Measurements from ENCODE around the gene PROC. TPM values are rescaled to one million over a fixed set of nuclear protein-coding genes. Genes with fewer than 3 reads are reported as not detected.
A peak's percentile ranks its signal among the peaks of the same experiment; 100 is the strongest.

The PROC gene
- total and polyA plus RNA-seq, 2 of the 4 experiments (the other 2 are of a cell fraction), result 0.07 TPM; not detected in 1

DNA sequence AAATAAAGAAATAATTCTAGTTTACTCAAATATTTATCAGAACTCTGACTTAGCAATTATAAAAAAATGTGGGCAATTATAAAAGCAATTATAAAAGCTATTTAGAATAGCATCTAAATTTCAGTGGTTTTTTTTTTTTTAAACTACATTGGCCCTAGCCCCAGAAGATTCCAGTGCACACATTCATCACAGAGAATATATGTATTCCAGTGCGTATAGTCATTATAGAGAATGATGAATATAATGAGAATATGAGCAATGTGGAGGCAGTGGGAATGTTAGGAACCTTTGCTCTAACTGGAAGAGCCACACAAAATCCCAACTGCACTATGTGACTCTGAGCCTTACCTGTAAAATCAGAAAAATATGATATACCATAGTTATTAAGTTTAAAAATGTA lies 41.0 kb upstream of the PROC start:
- Histone ChIP-seq H2AFZ (replicated peaks; ENCODE audit: low read length, poor library complexity) (no peak overlapping the region), H3K23ac (ENCODE audit: low read depth, low read length) (no peak overlapping the region), H2BK5ac (ENCODE audit: low read depth, low read length, poor library complexity, severe bottlenecking) (no peak overlapping the region), H3K9ac (ENCODE audit: low read depth, low read length) (no peak overlapping the region), H3K9me3 (ENCODE audit: control insufficient read depth, insufficient read depth, low read length) (no peaks in the 10 kb centered on the region; the same call in none of the 2 replicates), H3K18ac (ENCODE audit: low read depth, low read length) (no peak overlapping the region), H4K91ac (ENCODE audit: insufficient read depth, low read depth, low read length) (no peak overlapping the region), H3K4me3 (ENCODE audit: insufficient read depth, low read depth, low read length) (no peak overlapping the region), H2BK20ac (ENCODE audit: low read depth, low read length) (no peak overlapping the region), H3K27ac (ENCODE audit: insufficient read depth, low read length) (no peak overlapping the region), H3K9me1 (ENCODE audit: insufficient read depth, low read length) (0 out of 2 replicates have a peak, but pooled peaks cover 2% of the 10 kb centered on the region), H3K36me3 (ENCODE audit: control insufficient read depth, insufficient read depth, low read length) (0 out of 2 replicates have a peak, but pooled peaks cover 2% of the 10 kb centered on the region), H2BK120ac (ENCODE audit: low read depth, low read length) (no peak overlapping the region), H4K5ac (ENCODE audit: low read depth, low read length) (no peak overlapping the region), H3K4me1 (ENCODE audit: control insufficient read depth, insufficient read depth, low read length) (no peaks in the 10 kb centered on the region; the same call in 1 of the 2 replicates), H3K14ac (replicated peaks; ENCODE audit: low read depth, low read length) (no peak overlapping the region), H3K4ac (ENCODE audit: low read depth, low read length) (no peak overlapping the region), H4K8ac (ENCODE audit: low read depth in 2 of 2, low read length in 2 of 2) (no peak overlapping the region), H3K27me3 (ENCODE audit: control insufficient read depth, insufficient read depth, low read length) (no peaks in the 10 kb centered on the region), H3K56ac (ENCODE audit: extremely low read depth, insufficient read depth, low read length) (no peak overlapping the region), H2AK5ac (ENCODE audit: low read depth, low read length) (no peak overlapping the region), H2AK9ac (replicated peaks; ENCODE audit: low read depth, low read length, poor library complexity) (no peak overlapping the region), H2BK15ac (ENCODE audit: low read depth, low read length) (no peak overlapping the region), H4K20me1 (ENCODE audit: insufficient read depth, low read length) (peaks cover 68% of the 10 kb centered on the region), H3K4me2 (ENCODE audit: low read depth, low read length) (no peak overlapping the region), H3K79me1 (ENCODE audit: low read depth in 1 of 2, low read length in 2 of 2) (peaks cover 12 to 73% of the 10 kb centered on the region in 2 experiments; a peak in 3 of 4 replicates)
- DNase-seq, result peak; percentile 42
- no CpG with 5 or more reads among the region's 1 CpG for WGBS, 2 experiments (ENCODE audit: extremely low coverage in 2 of 2, insufficient read length in 1 of 2)
- ChIA-PET POLR2A (ENCODE audit: unreplicated experiment) (no interaction called here), CTCF (interaction anchor here (1.3 kb wide), 1 partner anchor 12 kb away, joined by 5 read pairs; no protein-coding TSS in a partner anchor)
- peak; percentile 63 for ATAC-seq (ENCODE audit: low read depth)
- TF ChIP-seq MXI1 (IDR thresholded peaks at IDR 0.05; ENCODE audit: borderline replicate concordance, low read depth, low read length) (no peak), RAD21 (IDR thresholded peaks at IDR 0.05; ENCODE audit: low read length) (no peak), MAFK (IDR thresholded peaks at IDR 0.05; ENCODE audit: low read depth, low read length) (no peak), POLR2A (IDR thresholded peaks at IDR 0.05; ENCODE audit: low read depth, low read length) (no peak), CHD1 (IDR thresholded peaks at IDR 0.05; ENCODE audit: low read depth, low read length) (no peak), NFE2L2 (IDR thresholded peaks at IDR 0.05; ENCODE audit: low read depth, low read length) (no peak), MAZ (IDR thresholded peaks at IDR 0.05; ENCODE audit: borderline replicate concordance, low read depth, low read length) (no peak), FOS (IDR thresholded peaks at IDR 0.05; ENCODE audit: low read depth, low read length) (no peak), SMC3 (IDR thresholded peaks at IDR 0.05; ENCODE audit: low read depth, low read length) (no peak), RCOR1 (IDR thresholded peaks at IDR 0.05; ENCODE audit: insufficient replicate concordance, low read length) (no peak)
- TF ChIP-seq, protein P1, sequence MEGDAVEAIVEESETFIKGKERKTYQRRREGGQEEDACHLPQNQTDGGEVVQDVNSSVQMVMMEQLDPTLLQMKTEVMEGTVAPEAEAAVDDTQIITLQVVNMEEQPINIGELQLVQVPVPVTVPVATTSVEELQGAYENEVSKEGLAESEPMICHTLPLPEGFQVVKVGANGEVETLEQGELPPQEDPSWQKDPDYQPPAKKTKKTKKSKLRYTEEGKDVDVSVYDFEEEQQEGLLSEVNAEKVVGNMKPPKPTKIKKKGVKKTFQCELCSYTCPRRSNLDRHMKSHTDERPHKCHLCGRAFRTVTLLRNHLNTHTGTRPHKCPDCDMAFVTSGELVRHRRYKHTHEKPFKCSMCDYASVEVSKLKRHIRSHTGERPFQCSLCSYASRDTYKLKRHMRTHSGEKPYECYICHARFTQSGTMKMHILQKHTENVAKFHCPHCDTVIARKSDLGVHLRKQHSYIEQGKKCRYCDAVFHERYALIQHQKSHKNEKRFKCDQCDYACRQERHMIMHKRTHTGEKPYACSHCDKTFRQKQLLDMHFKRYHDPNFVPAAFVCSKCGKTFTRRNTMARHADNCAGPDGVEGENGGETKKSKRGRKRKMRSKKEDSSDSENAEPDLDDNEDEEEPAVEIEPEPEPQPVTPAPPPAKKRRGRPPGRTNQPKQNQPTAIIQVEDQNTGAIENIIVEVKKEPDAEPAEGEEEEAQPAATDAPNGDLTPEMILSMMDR (conservative IDR thresholded peaks at IDR 0.05; ENCODE audit: low read depth, low read length), result no peak
- TF ChIP-seq, protein P2, sequence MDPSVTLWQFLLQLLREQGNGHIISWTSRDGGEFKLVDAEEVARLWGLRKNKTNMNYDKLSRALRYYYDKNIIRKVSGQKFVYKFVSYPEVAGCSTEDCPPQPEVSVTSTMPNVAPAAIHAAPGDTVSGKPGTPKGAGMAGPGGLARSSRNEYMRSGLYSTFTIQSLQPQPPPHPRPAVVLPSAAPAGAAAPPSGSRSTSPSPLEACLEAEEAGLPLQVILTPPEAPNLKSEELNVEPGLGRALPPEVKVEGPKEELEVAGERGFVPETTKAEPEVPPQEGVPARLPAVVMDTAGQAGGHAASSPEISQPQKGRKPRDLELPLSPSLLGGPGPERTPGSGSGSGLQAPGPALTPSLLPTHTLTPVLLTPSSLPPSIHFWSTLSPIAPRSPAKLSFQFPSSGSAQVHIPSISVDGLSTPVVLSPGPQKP (IDR thresholded peaks at IDR 0.05; ENCODE audit: borderline replicate concordance, low read depth, low read length), result no peak
- TF ChIP-seq, protein P3, sequence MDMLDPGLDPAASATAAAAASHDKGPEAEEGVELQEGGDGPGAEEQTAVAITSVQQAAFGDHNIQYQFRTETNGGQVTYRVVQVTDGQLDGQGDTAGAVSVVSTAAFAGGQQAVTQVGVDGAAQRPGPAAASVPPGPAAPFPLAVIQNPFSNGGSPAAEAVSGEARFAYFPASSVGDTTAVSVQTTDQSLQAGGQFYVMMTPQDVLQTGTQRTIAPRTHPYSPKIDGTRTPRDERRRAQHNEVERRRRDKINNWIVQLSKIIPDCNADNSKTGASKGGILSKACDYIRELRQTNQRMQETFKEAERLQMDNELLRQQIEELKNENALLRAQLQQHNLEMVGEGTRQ (IDR thresholded peaks at IDR 0.05; ENCODE audit: low read depth, low read length), result no peak
- dilution Hi-C loops (cut with HindIII; ENCODE audit: low sequenced_read_pairs, unreplicated experiment), result no loop called here
- intact Hi-C loops (cut with micrococcal nuclease), result no loop called here
- in situ Hi-C loops (cut with MboI; ENCODE audit: low sequenced_read_pairs), result no loop called here
- BruUV-seq (replicated peaks), result no TSS peak

Measured in IMR-90 (cell line).